Stimulated activated CD4-positive, alpha-beta T cell treated with anti-CD3 and anti-CD28 coated beads, Interleukin-1b, Interleukin-23, amount 100 ng/mL, for 4 hours (primary cell): ENCODE measurements around the gene FES.
"Not testable (repeated sequence)": the region's sequence is repeated elsewhere in the genome, so short reads cannot be mapped to it uniquely, and the experiment has no call there.

Experiments used
- DNase-seq, 2 donors: peaks; one replicate each; pipeline ENCODE4 v3.0.0-alpha.2; 2020; ENCODE audit warnings: low read depth in 2 of 2

Gene FES

DNA sequence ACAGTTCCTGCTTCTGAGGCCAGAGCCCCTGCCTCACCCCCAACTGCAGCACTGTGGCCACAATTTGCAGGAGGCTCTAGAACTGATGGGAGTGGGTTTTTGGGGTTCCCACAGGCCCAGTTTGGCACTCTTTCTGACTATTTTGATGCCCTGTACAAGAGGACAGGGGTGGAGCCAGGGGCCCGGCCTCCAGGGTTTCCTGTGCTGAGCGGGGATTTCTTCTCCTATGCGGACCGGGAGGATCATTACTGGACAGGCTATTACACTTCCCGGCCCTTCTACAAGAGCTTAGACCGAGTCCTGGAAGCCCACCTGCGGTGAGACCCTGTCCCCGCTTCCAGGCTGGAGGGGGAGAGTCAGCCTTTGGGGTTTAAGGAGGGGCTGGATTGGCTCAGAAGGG is 25.7 kb downstream of the FES start:
- DNase-seq = no peak

DNA sequence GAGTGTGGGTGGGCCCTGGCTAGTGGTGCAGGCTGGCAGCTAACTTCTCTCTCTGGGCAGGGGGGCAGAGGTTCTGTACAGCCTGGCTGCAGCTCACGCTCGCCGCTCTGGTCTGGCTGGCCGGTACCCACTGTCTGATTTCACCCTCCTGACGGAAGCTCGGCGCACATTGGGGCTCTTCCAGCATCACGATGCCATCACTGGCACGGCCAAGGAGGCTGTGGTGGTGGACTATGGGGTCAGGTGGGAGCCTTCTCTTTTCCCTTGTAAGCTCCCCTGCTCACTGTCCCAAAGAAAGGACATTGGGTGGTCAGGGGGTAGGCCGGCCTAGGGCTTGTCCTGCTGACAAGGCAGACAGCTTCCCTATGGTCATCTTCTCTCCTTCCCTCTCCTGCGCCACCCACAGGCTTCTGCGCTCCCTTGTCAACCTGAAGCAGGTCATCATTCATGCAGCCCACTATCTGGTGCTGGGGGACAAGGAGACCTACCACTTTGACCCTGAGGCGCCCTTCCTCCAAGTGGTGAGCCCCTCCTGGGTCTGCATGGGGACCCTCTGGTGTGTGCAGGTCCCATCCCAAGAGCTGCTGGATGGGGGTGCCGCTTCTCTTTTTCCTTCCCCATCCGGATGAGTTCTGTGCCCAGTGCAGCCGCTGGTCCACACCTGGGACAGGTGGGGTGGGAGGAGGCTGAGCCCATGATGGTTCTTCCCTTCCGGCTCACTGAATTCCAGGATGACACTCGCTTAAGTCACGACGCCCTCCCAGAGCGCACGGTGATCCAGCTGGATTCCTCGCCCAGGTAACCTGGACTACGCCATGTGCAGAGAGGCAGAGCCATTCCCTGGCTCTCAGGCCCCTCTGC is 26.4 kb downstream of the FES start:
- DNase-seq = no peak

DNA sequence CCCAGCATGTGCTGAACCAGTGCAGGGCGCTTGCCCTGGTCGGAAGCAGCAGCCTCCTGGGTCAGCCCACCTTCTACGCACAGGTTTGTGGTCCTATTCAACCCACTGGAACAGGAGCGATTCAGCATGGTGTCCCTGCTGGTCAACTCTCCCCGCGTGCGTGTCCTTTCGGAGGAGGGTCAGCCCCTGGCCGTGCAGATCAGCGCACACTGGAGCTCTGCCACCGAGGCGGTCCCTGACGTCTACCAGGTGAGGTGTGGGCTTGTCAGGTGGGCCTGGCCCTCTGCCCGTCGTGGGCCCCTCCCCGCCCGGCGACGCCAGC is 27.0 kb downstream of the FES start:
- no peak for DNase-seq

GRCh38 chr15:90911906-90912769 is 27.8 kb downstream of the FES start:
- no peak for DNase-seq

- DNase-seq = no peak
Observed at GRCh38 chr15:90912770-90913075, 28.4 kb downstream of the FES start.

DNA sequence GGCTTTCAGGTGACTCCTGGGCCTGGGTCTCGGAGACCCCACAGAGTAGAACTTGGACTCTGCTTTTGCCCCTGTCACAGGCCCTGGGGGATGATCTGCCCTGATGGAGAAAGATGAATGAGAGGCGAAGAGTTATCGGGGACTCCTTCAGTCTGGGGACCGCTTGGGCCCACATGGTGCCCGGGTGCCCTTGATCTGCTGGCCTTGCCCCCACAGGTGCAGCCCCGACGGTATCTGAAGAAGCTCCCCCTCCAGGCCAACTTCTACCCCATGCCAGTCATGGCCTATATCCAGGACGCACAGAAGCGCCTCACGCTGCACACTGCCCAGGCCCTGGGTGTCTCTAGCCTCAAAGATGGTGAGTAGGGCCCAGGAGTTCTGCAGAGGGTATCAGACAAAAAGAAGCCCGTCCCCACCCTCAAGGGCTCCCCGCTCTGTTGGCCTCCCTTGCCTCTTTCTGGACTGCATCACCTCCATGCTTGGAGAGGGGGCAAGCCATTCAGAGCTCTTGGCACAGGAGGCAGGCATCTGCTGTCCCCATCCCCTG is 29.2 kb downstream of the FES start:
- no peak for DNase-seq

GRCh38 chr15:90914305-90915080 is 30.2 kb downstream of the FES start:
- no peak for DNase-seq

GRCh38 chr15:90915216-90915807 is 31.0 kb downstream of the FES start:
- no peak for DNase-seq

GRCh38 chr15:90915808-90916440 is 31.6 kb downstream of the FES start:
- no peak for DNase-seq

- no peak for DNase-seq
Observed at GRCh38 chr15:90916461-90916860, 32.2 kb downstream of the FES start.

DNA sequence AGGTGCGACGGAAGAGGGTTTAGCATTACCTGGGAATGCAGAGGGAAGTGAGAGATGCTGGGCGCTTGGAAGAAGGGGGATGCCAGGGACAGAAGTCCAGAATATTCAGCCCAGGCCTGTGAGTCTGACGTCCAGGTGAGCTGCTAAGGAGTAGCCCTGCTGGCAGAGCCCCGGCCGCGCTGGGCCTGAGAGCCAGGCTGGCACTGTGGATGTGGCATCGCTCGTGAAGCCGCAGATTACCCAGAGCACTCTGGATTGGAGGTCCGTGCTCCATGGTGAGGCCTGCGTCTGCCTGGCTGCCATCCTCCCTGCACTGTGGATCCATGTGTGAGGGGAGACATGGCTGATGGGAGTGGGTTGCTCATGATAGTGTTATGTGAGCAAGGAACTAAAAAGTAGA is 33.3 kb downstream of the FES start:
- no peak for DNase-seq

- DNase-seq = no peak
Observed at GRCh38 chr15:90918034-90918788, 33.9 kb downstream of the FES start.

GRCh38 chr15:90918835-90919234 is 34.5 kb downstream of the FES start:
- DNase-seq = no peak

GRCh38 chr15:90921887-90922286 is 37.6 kb downstream of the FES start:
- no peak for DNase-seq

DNA sequence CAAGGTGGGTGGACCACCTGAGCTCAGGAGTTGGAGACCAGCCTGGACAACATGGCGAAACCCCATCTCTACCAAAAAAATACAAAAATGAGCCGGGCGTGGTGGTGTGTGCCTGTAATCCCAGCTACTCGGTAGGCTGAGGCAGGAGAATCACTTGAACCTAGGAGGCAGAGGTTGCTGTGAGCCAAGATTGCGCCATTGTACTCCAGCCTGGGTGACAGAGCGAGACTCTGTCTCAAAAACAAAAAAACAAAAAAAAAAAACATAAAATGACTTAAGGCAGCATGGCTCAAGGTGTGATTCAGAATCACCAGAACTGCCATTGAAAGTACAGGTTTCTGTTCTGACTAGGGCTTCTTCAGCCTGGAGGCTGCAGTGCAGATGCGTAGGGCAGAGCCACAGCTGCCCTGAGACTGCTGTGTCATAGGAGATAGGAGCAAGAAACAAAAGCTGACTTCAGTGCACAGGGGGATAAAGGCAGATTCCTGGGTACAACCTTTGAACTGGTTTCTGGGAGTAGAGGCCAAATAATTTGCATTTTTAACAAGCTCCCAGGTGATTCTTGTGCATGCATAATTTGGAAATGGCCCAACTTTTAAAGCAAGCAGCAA is 38.5 kb downstream of the FES start:
- not testable (repeated sequence) for DNase-seq

DNA sequence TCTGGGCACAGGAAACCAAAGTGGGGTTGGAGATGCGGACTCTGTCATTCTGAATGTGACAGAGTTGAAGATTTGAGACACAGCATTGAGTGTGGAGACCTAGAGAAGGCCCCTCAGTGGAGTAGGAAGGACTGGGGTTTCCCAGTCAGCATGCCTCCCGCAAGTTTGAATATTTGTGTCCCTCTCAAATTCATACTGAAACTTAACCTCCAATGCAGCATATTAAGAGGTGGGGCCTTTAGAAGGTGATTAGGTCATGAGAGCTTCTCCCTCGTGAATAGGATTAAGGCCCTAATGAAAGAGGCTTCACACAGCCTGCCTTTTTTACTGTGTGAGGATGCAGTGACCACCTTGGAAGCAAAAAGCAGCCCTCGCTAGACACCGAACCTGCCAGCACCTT is 40.1 kb downstream of the FES start:
- no peak for DNase-seq

DNA sequence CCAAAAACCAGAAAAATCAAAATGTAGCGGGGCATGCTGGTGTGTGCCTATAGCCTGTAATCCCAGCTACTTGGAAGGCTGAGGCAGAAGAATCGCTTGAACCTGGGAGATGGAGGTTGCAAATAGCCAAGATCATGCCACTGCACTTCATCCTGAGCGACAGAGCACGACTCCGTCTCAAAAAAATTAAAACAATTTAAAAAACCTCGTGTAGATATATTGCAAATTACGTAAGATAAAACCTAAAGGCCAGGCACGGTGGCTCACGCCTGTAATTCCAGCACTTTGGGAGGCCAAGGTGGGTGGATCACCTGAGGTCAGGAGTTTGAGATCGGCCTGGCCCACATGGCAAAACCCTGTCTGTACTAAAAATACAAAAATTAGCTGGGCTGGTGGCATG is 42.5 kb downstream of the FES start:
- DNase-seq = not testable (repeated sequence)

DNA sequence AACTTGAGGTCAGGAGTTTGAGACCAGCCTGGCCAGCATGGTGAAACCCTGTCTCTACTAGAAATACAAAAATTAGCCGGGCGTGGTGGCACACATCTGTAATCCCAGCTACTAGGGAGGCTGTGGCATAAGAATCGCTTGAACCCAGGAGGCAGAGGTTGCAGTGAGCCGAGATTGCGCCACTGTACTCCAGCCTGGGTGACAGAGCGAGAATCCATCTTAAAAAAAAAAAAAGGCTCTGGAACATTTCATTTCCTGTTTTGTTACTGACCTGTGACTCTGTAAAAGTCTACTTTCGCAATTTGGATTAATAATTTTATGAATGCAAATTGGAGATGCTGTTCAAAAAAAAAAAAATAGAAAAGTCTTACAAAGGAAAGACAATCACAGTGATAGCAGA is 43.8 kb downstream of the FES start:
- DNase-seq = not testable (repeated sequence)

- DNase-seq = no peak
Observed at GRCh38 chr15:90929246-90930019, 45.1 kb downstream of the FES start.
